ENCODE measurements around the gene AP1G1.

DNA sequence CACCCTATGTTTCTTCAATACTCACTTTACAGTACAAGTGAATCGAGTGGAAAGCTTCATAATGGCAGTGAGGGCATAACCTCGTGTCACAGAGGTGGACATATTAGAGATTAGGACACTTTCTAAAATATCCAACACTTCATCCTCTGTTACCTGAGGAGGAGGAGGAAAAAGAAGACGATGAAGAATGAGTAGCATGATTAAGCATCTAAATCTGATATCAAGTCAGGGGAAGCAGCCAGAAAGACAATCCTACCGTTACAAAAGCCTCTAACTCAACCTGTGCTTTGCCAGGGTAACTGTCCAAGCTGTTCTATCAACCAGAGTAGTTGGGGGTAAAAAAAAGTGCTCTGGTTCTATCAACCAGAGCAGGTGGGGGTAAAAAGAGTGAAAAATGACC lies 60.4 kb downstream of the AP1G1 start:
- TF ChIP-seq REST (tag by site-specific recombination; IDR thresholded peaks at IDR 0.05) (no peak), ZNF660 (tag by site-specific recombination; IDR thresholded peaks at IDR 0.05) (no peak), ZNF473 (tag by site-specific recombination; IDR thresholded peaks at IDR 0.05) (no peak)

Measured in HEK293 (cell line).